ENCODE data around the gene RUFY4.

Gene RUFY4

GRCh38 chr2:218063486-218063885 lies 5.6 kb upstream of the RUFY4 start:
- no peak for DNase-seq (ENCODE audit: low spot score)

GRCh38 chr2:218063896-218064295 lies 5.2 kb upstream of the RUFY4 start:
- no peak for DNase-seq (ENCODE audit: low spot score)

- no peak for DNase-seq (ENCODE audit: low spot score)
Measured at GRCh38 chr2:218065239-218066006, 3.6 kb upstream of the RUFY4 start.

DNA sequence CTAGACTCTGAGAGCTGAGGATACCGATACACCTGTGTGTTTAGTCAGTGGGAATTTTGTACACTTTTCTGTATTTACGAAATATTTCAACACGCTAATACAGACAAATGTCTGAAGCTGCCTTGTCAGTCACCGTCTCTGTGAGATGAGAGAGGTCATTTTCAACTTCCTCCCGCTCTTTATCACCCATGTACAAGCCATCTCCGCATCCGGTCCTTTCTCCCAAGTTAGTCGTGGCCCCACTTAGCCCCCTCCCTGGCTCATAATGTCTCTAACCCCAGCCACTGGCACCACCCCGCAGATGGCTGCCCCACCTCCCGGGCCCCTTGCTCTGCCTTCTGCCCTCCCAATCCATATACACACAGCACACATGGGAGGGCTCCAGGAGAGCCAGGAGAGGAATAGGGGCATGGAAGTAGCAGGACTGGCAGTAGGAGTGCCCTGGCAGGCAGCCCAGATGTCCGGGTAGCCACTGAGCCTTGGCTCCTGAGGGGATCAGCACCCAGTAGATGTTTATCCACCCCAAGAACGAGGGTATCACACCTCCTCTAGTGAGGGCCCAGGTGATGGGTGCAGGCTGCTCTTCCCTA lies 2.0 kb upstream of the RUFY4 start:
- DNase-seq (ENCODE audit: low spot score): no peak

DNA sequence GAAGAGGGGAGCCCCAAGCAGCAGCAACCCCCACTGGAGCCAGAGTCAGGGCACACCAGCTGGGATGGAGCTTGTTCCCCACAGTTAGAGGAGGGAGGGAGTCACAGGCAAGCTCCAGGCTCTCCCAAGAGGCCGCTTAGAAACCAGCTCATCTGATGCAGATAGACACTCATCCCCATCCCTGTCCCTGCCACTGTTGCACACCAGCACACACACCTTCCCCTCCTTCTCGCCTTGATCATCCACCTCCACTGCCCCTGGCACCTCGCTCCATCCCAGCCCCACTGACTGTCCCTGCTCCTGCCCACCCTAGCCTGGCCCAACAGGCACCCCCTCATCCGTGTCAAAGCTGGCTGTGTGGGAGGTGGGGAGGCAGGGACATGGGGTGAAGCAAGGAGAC lies 1.5 kb upstream of the RUFY4 start:
- DNase-seq (ENCODE audit: low spot score): no peak

DNA sequence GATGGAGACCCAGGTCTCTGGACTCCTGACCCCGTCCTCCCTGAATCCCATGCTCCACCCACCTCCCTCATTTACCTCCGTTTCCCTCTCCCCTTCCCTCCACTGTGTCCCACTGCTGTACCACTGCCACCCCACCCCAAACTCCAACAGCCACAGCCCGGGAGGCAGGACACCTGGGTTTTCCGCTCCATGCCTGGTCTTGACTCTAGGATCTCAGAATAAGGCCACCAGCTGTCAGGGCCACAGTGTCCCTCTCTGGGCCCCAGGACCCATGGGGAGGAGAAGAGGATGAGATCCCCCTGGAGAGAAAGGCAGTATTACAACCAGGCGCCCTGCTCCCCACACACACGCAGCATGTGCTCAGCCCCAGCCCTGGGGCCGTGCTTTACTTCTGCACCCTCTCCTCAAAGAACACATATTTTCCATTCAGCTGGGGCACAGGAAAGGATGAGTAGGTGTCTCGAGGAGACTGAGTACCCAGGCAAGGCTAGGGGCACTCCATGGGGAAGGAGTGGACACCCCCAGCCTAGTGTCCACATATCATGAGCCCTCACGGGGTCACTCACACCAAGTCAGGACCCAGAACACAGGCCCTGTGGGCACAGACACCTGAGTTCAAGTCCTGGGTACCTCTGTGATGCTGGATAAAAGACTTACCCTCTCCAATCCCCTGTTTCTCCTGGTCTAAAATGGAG lies 700 bp downstream of the RUFY4 start:
- no peak for DNase-seq (ENCODE audit: low spot score)

DNA sequence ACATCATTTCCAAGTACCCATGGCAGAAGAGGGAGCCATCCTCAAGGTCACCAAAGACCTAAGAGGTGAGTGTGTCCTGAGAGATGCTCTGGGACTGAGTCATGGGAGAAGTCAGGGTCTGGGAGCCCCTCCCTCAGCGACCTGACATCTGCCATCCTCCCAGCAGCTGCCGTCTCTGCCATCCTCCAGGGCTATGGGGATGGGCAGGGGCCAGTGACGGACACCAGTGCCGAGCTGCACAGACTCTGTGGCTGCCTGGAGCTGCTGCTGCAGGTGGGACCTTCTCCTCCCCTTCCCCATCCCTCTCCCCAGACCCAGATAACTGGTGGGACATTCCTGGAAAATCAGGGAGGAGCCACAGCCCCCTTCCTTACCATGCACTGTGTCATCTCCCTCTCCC lies 1.5 kb downstream of the RUFY4 start:
- DNase-seq (ENCODE audit: low spot score): no peak

GRCh38 chr2:218071218-218071937 lies 2.3 kb downstream of the RUFY4 start:
- DNase-seq (ENCODE audit: low spot score): no peak

- DNase-seq (ENCODE audit: low spot score): no peak
Measured at GRCh38 chr2:218072002-218072401, 2.9 kb downstream of the RUFY4 start.

GRCh38 chr2:218072478-218073024 lies 3.5 kb downstream of the RUFY4 start:
- DNase-seq (ENCODE audit: low spot score): no peak

- no peak for DNase-seq (ENCODE audit: low spot score)
Measured at GRCh38 chr2:218073185-218073584, 4.1 kb downstream of the RUFY4 start.

DNA sequence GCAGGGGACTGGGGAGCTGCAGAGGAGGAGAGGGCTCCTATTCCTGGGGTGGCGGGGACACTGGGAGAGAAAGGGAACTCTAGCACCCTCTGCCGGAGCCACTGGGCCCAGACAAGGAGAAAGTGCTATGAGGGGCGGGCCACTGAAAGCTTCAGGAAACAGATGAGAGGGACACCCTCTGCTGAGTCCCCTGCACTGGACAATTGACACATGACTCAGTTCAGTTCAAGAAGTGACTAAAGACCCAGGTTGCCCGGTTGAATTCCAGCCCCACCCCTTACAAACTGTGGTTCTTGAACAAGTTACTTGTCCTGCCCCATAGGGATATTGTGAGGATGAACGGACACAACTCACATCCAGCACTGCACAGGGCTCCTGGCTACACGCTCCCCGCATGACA lies 5.0 kb downstream of the RUFY4 start:
- no peak for DNase-seq (ENCODE audit: low spot score)

GRCh38 chr2:218075975-218076811 lies 7.1 kb downstream of the RUFY4 start:
- DNase-seq (ENCODE audit: low spot score): no peak

DNA sequence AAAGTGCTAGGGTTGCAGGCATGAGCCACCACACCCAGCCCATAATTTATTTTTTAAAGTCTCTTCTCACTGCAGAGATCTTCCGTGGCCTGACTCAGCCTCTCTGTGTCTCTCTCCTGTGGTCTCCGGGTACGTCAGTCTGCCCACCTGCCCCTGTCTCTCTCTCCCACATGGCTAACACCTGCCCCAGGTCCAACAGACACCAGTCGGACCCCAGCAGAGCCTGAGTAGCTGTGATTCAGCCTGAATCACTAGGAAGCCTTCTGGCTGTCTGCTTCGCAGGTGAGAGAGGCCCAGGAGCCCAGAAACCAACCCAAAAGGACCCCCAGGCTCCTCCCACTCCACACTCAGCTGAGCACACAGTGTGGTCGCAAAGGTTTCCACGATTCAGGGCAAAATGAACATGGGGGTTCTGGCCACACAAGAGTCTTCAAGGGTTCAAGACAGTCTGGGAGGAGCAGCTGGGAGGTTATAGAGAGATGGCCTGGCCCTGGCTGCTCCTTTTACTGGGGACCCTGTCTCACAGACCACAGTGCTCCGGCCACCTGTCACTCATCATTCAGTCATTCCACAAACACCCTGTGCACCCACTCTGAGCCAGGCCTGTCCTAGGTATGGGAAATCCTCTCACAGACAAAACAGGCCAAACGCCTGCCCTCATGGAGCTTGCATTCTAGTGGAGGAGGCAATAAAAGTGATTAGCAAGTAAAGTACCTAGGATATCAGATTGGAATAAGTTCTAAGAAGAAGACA lies 8.6 kb downstream of the RUFY4 start:
- no peak for DNase-seq (ENCODE audit: low spot score)

GRCh38 chr2:218079943-218080913 lies 11.2 kb downstream of the RUFY4 start:
- no peak for DNase-seq (ENCODE audit: low spot score)

DNA sequence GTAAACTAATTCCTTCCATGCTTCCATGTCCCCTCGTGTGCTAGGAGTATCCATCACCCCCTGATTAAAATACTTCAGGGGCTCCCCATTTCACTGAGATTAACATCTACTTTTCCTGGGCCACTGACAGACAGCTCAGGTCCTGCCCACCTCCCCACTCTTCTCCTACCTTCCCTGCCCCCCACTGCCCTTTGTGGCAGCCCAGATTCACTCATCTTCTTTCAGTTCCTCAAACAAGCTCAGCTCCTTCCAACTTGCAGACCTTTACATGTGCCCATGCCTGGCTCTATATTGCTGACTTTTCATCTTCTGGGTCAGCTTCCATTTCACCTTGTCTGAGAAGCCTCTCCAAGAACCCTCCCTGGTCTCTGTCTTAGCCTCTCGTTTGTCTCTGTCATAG lies 12.0 kb downstream of the RUFY4 start:
- DNase-seq (ENCODE audit: low spot score): no peak

DNA sequence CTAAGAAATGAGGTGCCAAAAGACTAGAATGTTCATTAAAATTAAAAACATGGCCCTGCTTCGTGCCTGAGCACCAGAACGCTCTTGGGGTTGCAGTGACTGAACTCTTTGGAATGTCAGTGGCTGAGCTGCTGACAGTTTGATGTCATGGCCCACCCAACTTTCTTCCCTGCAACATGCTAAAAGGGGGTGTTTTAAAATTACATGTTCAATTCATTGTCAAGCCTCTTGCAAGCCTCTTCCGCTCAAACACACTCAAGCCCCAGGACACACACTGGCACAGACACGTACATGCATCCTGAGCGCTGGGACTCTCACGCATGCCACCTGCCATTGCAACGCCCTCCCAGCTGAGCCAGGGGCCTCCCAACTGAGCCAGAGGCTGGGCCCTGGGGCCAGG lies 12.6 kb downstream of the RUFY4 start:
- no peak for DNase-seq (ENCODE audit: low spot score)

GRCh38 chr2:218082586-218083351 lies 13.7 kb downstream of the RUFY4 start:
- DNase-seq (ENCODE audit: low spot score): no peak

- no peak for DNase-seq (ENCODE audit: low spot score)
Measured at GRCh38 chr2:218083352-218083676, 14.3 kb downstream of the RUFY4 start.

Measured in hematopoietic multipotent progenitor cell treated with erythropoietin and hydrocortisone succinate and interleukin-3 and kit ligand, for 17 days (in vitro differentiated cells).